Neural cell (in vitro differentiated cells): ENCODE measurements around the gene SCUBE1. TPM values are rescaled to one million over a fixed set of nuclear protein-coding genes. Genes with fewer than 3 reads are reported as not detected.

ENCODE experiments used
- H2AFZ ChIP-seq: fragments of 200-600, 300-800 bp; sonication (generic), shearing (Covaris generic); 2 replicates; pipeline ENCODE4 v1.6.0; 2014; ENCODE audit warnings: low read depth, mild to moderate bottlenecking, antibody characterized with exemption, low read length, moderate library complexity
- H3F3A ChIP-seq: fragments of 200-600 bp; shearing (Covaris generic); 2 replicates; pipeline ENCODE4 v1.6.1; 2016; ENCODE audit warnings: mild to moderate bottlenecking, moderate library complexity, mixed read lengths, antibody characterized with exemption, low read length; ENCODE audit not compliant: insufficient read depth, poor library complexity, severe bottlenecking
- H3K27ac ChIP-seq: fragments of 200-600, 300-800 bp; sonication (generic), shearing (Covaris generic); 2 replicates; pipeline ENCODE4 v1.5.1; 2014; ENCODE audit warnings: mild to moderate bottlenecking, low read length, moderate library complexity
- H3K27me3 ChIP-seq: fragments of 300-800, 200-600 bp; sonication (generic), shearing (Covaris generic); 2 replicates; pipeline ENCODE4 v1.6.0; 2014; ENCODE audit warnings: mild to moderate bottlenecking, low read depth, low read length, moderate library complexity; ENCODE audit not compliant: insufficient read depth
- H3K36me3 ChIP-seq: fragments of 300-800, 200-600 bp; sonication (generic), shearing (Covaris generic); 2 replicates; pipeline ENCODE4 v1.5.1; 2014; ENCODE audit warnings: mild to moderate bottlenecking, antibody characterized with exemption, low read length, moderate library complexity; ENCODE audit not compliant: insufficient read depth
- H3K4me2 ChIP-seq: fragments of 300-800, 200-600 bp; sonication (generic), shearing (Covaris generic); 2 replicates; pipeline ENCODE4 v1.6.0; 2014; ENCODE audit warnings: mild to moderate bottlenecking, low read length
- H3K4me3 ChIP-seq: fragments of 300-800, 200-600 bp; sonication (generic), shearing (Covaris generic); 2 replicates; pipeline ENCODE4 v1.5.1; 2014; ENCODE audit warnings: mild to moderate bottlenecking, low read length, moderate library complexity
- H3K79me2 ChIP-seq: fragments of 200-600 bp; shearing (Covaris generic); replicated peaks from 2 replicates; pipeline ENCODE4 v1.6.0; 2014; ENCODE audit warnings: mild to moderate bottlenecking, low read length, moderate library complexity; ENCODE audit not compliant: insufficient read depth
- H3K9ac ChIP-seq: fragments of 300-800, 200-600 bp; sonication (generic), shearing (Covaris generic); 2 replicates; pipeline ENCODE4 v1.6.1; 2016; ENCODE audit warnings: mild to moderate bottlenecking, low read length, mixed read lengths
- H3K9me2 ChIP-seq: fragments of 200-600 bp; shearing (Covaris generic); 2 replicates; pipeline ENCODE4 v1.6.1; 2016; ENCODE audit warnings: mild to moderate bottlenecking, low read length, mixed read lengths; ENCODE audit not compliant: insufficient read depth
- H3K9me3 ChIP-seq: fragments of 200-600, 300-800 bp; sonication (generic), shearing (Covaris generic); 2 replicates; pipeline ENCODE4 v1.6.1; 2016; ENCODE audit warnings: mild to moderate bottlenecking, mixed run types, low read length, moderate library complexity, mixed read lengths
- H4K20me1 ChIP-seq: fragments of 200-600 bp; shearing (Covaris generic); 2 replicates; pipeline ENCODE4 v1.6.1; 2016; ENCODE audit warnings: mild to moderate bottlenecking, mixed run types; ENCODE audit not compliant: insufficient read depth
- EP300 ChIP-seq: fragments of 450-650 bp; conservative IDR thresholded peaks from 2 replicates; pipeline ENCODE4 v1.6.1; 2014; ENCODE audit warnings: antibody characterized with exemption, mild to moderate bottlenecking, moderate library complexity; ENCODE audit not compliant: poor library complexity, severe bottlenecking
- EZH2 ChIP-seq: fragments of 200-600, 300-800 bp; shearing (Covaris generic), sonication (generic); IDR thresholded peaks from 2 replicates; pipeline ENCODE4 v1.6.1; 2014; ENCODE audit warnings: antibody characterized with exemption, low read length, borderline replicate concordance, mild to moderate bottlenecking; ENCODE audit not compliant: insufficient read depth, poor library complexity, severe bottlenecking
- MXI1 ChIP-seq: fragments of 450-650 bp; conservative IDR thresholded peaks from 2 replicates; pipeline ENCODE4 v1.6.1; 2014; ENCODE audit warnings: antibody characterized with exemption, mild to moderate bottlenecking; ENCODE audit not compliant: poor library complexity, severe bottlenecking
- POLR2AphosphoS5 ChIP-seq: IDR thresholded peaks from 2 replicates; pipeline ENCODE4 v1.6.1; 2012
- RAD21 ChIP-seq: fragments of 450-650 bp; conservative IDR thresholded peaks from 2 replicates; pipeline ENCODE4 v1.6.1; 2014; ENCODE audit warnings: antibody characterized with exemption, mild to moderate bottlenecking, moderate library complexity
- SMC3 ChIP-seq: fragments of 450-650 bp; conservative IDR thresholded peaks from 2 replicates; pipeline ENCODE4 v1.6.1; 2014; ENCODE audit warnings: antibody characterized with exemption, mild to moderate bottlenecking, moderate library complexity; ENCODE audit not compliant: poor library complexity
- TAF1 ChIP-seq: IDR thresholded peaks from 2 replicates; pipeline ENCODE4 v1.6.1; 2012; ENCODE audit warnings: low read depth
- polyA plus RNA-seq: library from polyadenylated mRNA; depleted of rRNA; stranded (reverse); fragments of >200 nt; gene quantifications from 2 replicates; pipeline ENCODE4 v1.2.3, GENCODE V29; 2014
- TF ChIP-seq, protein P1 (sequence below): IDR thresholded peaks from 2 replicates; pipeline ENCODE4 v1.6.1; 2012; ENCODE audit warnings: borderline replicate concordance
- TF ChIP-seq, protein P2 (sequence below): fragments of 450-650 bp; IDR thresholded peaks from 2 replicates; pipeline ENCODE4 v1.5.1; 2014; ENCODE audit warnings: antibody characterized with exemption, mild to moderate bottlenecking, moderate library complexity; ENCODE audit not compliant: poor library complexity, severe bottlenecking

The SCUBE1 gene
- polyA plus RNA-seq, 1 donor from 2014 or later, result 8.4 TPM

DNA sequence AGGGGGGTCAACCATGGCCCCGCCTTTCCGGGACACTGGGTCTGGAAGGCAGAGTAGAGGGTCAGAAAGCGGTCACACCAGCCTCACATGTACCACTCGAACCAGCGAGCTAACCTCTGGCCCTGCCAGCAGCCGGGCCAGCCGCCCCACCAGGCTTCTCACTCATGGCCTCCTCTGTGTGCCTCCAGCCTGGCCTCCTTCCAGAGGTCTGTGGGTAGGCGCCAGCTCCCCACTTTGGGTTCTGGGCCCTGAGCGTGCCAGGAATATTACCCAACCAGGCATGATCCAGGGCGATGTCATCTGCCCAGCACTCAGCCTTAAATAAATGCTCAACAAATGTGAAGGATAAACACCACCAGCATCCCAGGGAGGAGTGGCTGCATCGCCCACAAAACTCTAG is 5.8 kb downstream of the SCUBE1 start:
- Histone ChIP-seq H3K4me3 (no peak overlapping the region), H3K4me2 (no peak overlapping the region), H3K9ac (no peak overlapping the region), H3K27me3 (no peaks in the 10 kb centered on the region), H3K27ac (no peak overlapping the region), H3K79me2 (peaks cover 34% of the 10 kb centered on the region), H3K9me2 (no peaks in the 10 kb centered on the region), H4K20me1 (no peaks in the 10 kb centered on the region), H3K9me3 (no peaks in the 10 kb centered on the region), H3K36me3 (no peaks in the 10 kb centered on the region), H3F3A (no peaks in the 10 kb centered on the region), H2AFZ (no peak overlapping the region)
- TF ChIP-seq, protein P1, sequence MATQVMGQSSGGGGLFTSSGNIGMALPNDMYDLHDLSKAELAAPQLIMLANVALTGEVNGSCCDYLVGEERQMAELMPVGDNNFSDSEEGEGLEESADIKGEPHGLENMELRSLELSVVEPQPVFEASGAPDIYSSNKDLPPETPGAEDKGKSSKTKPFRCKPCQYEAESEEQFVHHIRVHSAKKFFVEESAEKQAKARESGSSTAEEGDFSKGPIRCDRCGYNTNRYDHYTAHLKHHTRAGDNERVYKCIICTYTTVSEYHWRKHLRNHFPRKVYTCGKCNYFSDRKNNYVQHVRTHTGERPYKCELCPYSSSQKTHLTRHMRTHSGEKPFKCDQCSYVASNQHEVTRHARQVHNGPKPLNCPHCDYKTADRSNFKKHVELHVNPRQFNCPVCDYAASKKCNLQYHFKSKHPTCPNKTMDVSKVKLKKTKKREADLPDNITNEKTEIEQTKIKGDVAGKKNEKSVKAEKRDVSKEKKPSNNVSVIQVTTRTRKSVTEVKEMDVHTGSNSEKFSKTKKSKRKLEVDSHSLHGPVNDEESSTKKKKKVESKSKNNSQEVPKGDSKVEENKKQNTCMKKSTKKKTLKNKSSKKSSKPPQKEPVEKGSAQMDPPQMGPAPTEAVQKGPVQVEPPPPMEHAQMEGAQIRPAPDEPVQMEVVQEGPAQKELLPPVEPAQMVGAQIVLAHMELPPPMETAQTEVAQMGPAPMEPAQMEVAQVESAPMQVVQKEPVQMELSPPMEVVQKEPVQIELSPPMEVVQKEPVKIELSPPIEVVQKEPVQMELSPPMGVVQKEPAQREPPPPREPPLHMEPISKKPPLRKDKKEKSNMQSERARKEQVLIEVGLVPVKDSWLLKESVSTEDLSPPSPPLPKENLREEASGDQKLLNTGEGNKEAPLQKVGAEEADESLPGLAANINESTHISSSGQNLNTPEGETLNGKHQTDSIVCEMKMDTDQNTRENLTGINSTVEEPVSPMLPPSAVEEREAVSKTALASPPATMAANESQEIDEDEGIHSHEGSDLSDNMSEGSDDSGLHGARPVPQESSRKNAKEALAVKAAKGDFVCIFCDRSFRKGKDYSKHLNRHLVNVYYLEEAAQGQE, result no peak
- no peak for TF ChIP-seq MXI1
- no peak for TF ChIP-seq EP300
- TF ChIP-seq, protein P2, sequence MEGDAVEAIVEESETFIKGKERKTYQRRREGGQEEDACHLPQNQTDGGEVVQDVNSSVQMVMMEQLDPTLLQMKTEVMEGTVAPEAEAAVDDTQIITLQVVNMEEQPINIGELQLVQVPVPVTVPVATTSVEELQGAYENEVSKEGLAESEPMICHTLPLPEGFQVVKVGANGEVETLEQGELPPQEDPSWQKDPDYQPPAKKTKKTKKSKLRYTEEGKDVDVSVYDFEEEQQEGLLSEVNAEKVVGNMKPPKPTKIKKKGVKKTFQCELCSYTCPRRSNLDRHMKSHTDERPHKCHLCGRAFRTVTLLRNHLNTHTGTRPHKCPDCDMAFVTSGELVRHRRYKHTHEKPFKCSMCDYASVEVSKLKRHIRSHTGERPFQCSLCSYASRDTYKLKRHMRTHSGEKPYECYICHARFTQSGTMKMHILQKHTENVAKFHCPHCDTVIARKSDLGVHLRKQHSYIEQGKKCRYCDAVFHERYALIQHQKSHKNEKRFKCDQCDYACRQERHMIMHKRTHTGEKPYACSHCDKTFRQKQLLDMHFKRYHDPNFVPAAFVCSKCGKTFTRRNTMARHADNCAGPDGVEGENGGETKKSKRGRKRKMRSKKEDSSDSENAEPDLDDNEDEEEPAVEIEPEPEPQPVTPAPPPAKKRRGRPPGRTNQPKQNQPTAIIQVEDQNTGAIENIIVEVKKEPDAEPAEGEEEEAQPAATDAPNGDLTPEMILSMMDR, result no peak
- no peak for TF ChIP-seq TAF1
- no peak for TF ChIP-seq EZH2
- TF ChIP-seq RAD21, result no peak
- no peak for TF ChIP-seq SMC3
- no peak for TF ChIP-seq POLR2AphosphoS5

DNA sequence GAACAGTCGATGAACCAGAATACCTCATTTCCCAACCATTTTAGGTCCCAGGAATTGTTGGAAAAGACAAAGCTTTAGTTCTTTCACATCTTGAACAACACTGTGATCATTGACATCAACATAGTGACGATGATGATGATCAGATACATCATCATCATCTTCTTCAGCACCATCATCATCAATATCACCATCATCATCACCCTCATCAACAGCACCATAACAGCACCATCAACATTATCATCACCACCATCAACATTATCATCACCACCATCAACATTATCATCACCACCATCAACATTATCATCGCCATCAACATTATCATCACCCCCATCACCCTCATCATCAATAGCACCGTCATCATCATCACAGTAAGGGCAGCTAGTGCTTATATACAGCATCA is 8.8 kb downstream of the SCUBE1 start:
- TF ChIP-seq POLR2AphosphoS5 (no peak), MXI1 (no peak), EP300 (no peak), TAF1 (no peak), EZH2 (no peak), RAD21 (no peak), SMC3 (no peak)
- TF ChIP-seq, protein P1, result no peak
- TF ChIP-seq, protein P2, result no peak
- Histone ChIP-seq H3K4me2 (no peak overlapping the region), H3K9me2 (no peaks in the 10 kb centered on the region), H3K9me3 (no peaks in the 10 kb centered on the region), H3K27ac (no peak overlapping the region), H3F3A (no peaks in the 10 kb centered on the region), H3K27me3 (no peaks in the 10 kb centered on the region), H3K9ac (no peak overlapping the region), H3K4me3 (no peak overlapping the region), H3K36me3 (no peaks in the 10 kb centered on the region), H3K79me2 (peaks cover 18% of the 10 kb centered on the region), H2AFZ (no peak overlapping the region), H4K20me1 (no peaks in the 10 kb centered on the region)
